Fibroblast of lung (primary cell): ENCODE data around the gene MROH2A. TPM values are rescaled to one million over a fixed set of nuclear protein-coding genes. Genes with fewer than 3 reads are reported as not detected.

ENCODE experiments used
- DNase-seq, 2 donors: peaks; one replicate each; pipeline versions ENCODE4 v3.0.0 to v3.0.0-alpha.2; 2010; ENCODE audit warnings: low read depth in 2 of 2
- H2AFZ ChIP-seq: 2 replicates; pipeline ENCODE4 v1.5.1; 2012; ENCODE audit warnings: low read length, control low read depth, inconsistent platforms
- H3K27ac ChIP-seq: 2 replicates; pipeline ENCODE4 v1.5.1; 2011; ENCODE audit warnings: low read length, control low read depth; ENCODE audit not compliant: insufficient read depth
- H3K27me3 ChIP-seq: 2 replicates; pipeline ENCODE4 v1.5.1; 2011; ENCODE audit warnings: mild to moderate bottlenecking, low read length; ENCODE audit not compliant: control insufficient read depth, insufficient read depth
- H3K36me3 ChIP-seq: 2 replicates; pipeline ENCODE4 v1.5.1; 2011; ENCODE audit warnings: low read length; ENCODE audit not compliant: control insufficient read depth, insufficient read depth
- H3K4me1 ChIP-seq: 2 replicates; pipeline ENCODE4 v1.5.1; 2011; ENCODE audit warnings: low read length; ENCODE audit not compliant: control insufficient read depth, insufficient read depth; ENCODE audit errors: extremely low read depth
- H3K4me2 ChIP-seq: 2 replicates; pipeline ENCODE4 v1.5.1; 2011; ENCODE audit warnings: low read length, control low read depth; ENCODE audit not compliant: insufficient read depth; ENCODE audit errors: extremely low read depth
- H3K4me3 ChIP-seq, 4 experiments: fragments of 200-600 bp in 1 of 4; sonication (generic) in 1 of 4; replicated peaks in 1 of 4; 2 replicates each; pipeline ENCODE4 v1.5.1; 2011 to 2016; ENCODE audit warnings: low read length in 4 of 4, low read depth in 3 of 4, mild to moderate bottlenecking in 3 of 4, control low read depth in 2 of 4, inconsistent platforms in 1 of 4, mixed read lengths in 1 of 4; ENCODE audit not compliant: insufficient read depth in 1 of 4; ENCODE audit errors: control extremely low read depth in 1 of 4
- H3K79me2 ChIP-seq: 2 replicates; pipeline ENCODE4 v1.5.1; 2012; ENCODE audit warnings: mild to moderate bottlenecking, low read length, inconsistent platforms; ENCODE audit not compliant: control insufficient read depth, insufficient read depth
- H3K9ac ChIP-seq: 2 replicates; pipeline ENCODE4 v1.5.1; 2011; ENCODE audit warnings: mild to moderate bottlenecking, low read length, control low read depth; ENCODE audit not compliant: insufficient read depth
- H3K9me3 ChIP-seq: 2 replicates; pipeline ENCODE4 v1.5.1; 2012; ENCODE audit warnings: low read depth, low read length; ENCODE audit not compliant: control insufficient read depth, insufficient read depth
- H4K20me1 ChIP-seq: 2 replicates; pipeline ENCODE4 v1.5.1; 2011; ENCODE audit warnings: low read length; ENCODE audit not compliant: control insufficient read depth, insufficient read depth; ENCODE audit errors: extremely low read depth
- CTCF ChIP-seq, 2 donors: IDR thresholded peaks in 1 of 2; conservative IDR thresholded peaks in 1 of 2; 1 replicate in 1 of 2; 2 replicates in 1 of 2; pipeline ENCODE4 v1.5.1; 2011 to 2012; ENCODE audit warnings: low read length in 2 of 2, control low read depth in 1 of 2, inconsistent platforms in 1 of 2, low read depth in 1 of 2, mild to moderate bottlenecking in 1 of 2
- EZH2 ChIP-seq: IDR thresholded peaks from 2 replicates; pipeline ENCODE4 v1.5.1; 2012; ENCODE audit warnings: low read length, control low read depth, mild to moderate bottlenecking; ENCODE audit errors: missing control alignments
- polyA plus RNA-seq, 2 donors: library from polyadenylated mRNA; depleted of rRNA in 1 of 2; stranded (reverse) in 1 of 2; unstranded in 1 of 2; fragments of >200 nt; gene quantifications; 2 replicates each; pipeline ENCODE4 v1.2.1, GENCODE V29; 2011 to 2012; ENCODE audit warnings: missing spikeins in 1 of 2
- total RNA-seq: library from RNA; depleted of rRNA; stranded (reverse); fragments of >200 nt; gene quantifications from 2 replicates; pipeline ENCODE4 v1.2.1, GENCODE V29; 2014

MROH2A gene
- total and polyA plus RNA-seq, 2 donors (not counting 1 experiment from before 2014, with no cell fraction given) = not detected

DNA sequence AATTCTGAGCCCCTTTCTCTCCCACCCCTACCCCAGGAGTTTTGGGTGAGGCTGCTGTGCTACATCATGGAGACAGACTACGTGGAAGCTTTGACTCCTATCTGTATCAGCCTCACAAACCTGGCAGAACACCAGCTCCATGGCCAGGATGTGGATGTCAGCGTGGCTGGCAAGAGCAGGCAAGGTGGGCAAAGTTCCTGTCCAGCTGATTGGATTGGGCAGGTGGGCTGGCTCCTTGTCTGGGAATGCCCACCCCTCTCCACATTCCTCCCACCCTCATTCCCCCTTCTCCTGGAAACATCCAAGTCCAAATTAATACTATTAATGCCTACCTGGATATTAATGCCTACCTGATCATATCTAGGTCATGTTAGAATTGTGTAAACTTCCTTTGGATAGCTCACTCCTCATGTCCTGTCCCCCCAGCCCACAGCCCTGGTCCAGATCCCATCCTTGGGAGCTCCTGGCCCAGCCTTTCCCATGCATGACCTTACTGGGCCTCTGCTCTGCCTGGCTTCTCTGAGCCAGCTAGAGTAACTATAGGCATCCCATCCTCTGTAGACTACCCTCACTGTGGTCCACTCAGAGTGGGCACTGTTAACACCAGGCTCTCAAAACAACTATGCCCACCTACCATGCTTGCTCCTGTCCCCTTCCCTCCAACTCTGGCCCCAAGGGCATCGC is 24.1 kb downstream of the MROH2A start:
- H3K27me3 ChIP-seq = peaks cover 3% of the 10 kb centered on the region
- no peaks in the 10 kb centered on the region for H3K9me3 ChIP-seq
- H3K36me3 ChIP-seq = no peaks in the 10 kb centered on the region
- no peak for DNase-seq
- H3K4me3 ChIP-seq = no peak overlapping the region
- no peak overlapping the region for H2AFZ ChIP-seq
- H3K4me1 ChIP-seq = no peaks in the 10 kb centered on the region
- no peak overlapping the region for H3K9ac ChIP-seq
- H3K79me2 ChIP-seq = no peaks in the 10 kb centered on the region
- H3K27ac ChIP-seq = no peak overlapping the region
- TF ChIP-seq EZH2 (no peak), CTCF (conservative IDR thresholded peaks at IDR 0.05 in 1 of 2, IDR thresholded peaks at IDR 0.05 in 1 of 2; ENCODE audit: low read depth in 1 of 2, low read length in 2 of 2) (no peak)
- H4K20me1 ChIP-seq = no peaks in the 10 kb centered on the region
- H3K4me2 ChIP-seq = no peak overlapping the region

- DNase-seq = no peak
- no peak for TF ChIP-seq CTCF (conservative IDR thresholded peaks at IDR 0.05 in 1 of 2, IDR thresholded peaks at IDR 0.05 in 1 of 2; ENCODE audit: low read depth in 1 of 2, low read length in 2 of 2)
- TF ChIP-seq EZH2 = no peak
- Histone ChIP-seq H3K79me2 (no peaks in the 10 kb centered on the region), H2AFZ (no peak overlapping the region), H3K9me3 (no peaks in the 10 kb centered on the region), H3K9ac (no peak overlapping the region), H3K4me1 (no peaks in the 10 kb centered on the region), H3K4me3 (no peak overlapping the region), H3K27me3 (peaks cover 3% of the 10 kb centered on the region), H3K36me3 (no peaks in the 10 kb centered on the region), H4K20me1 (no peaks in the 10 kb centered on the region), H3K27ac (no peak overlapping the region), H3K4me2 (no peak overlapping the region)
These were observed 25.3 kb downstream of the MROH2A start for GRCh38 chr2:233803292-233803911.

- DNase-seq = no peak
- TF ChIP-seq CTCF (conservative IDR thresholded peaks at IDR 0.05 in 1 of 2, IDR thresholded peaks at IDR 0.05 in 1 of 2; ENCODE audit: low read depth in 1 of 2, low read length in 2 of 2) (no peak), EZH2 (no peak)
- H2AFZ ChIP-seq = no peak overlapping the region
These were observed 25.9 kb downstream of the MROH2A start for GRCh38 chr2:233803994-233804393.

More at GRCh38 chr2:233803994-233804393, 25.9 kb downstream of the MROH2A start:
- peaks cover 3% of the 10 kb centered on the region for H3K27me3 ChIP-seq
- no peaks in the 10 kb centered on the region for H3K4me1 ChIP-seq
- no peaks in the 10 kb centered on the region for H3K79me2 ChIP-seq
- no peaks in the 10 kb centered on the region for H3K36me3 ChIP-seq
- no peak overlapping the region for H3K4me2 ChIP-seq
- no peak overlapping the region for H3K27ac ChIP-seq
- no peak overlapping the region for H3K9ac ChIP-seq
- H4K20me1 ChIP-seq = no peaks in the 10 kb centered on the region
- H3K4me3 ChIP-seq = no peak overlapping the region
- H3K9me3 ChIP-seq = no peaks in the 10 kb centered on the region
